ENCODE results near the gene ELF2.

DNA sequence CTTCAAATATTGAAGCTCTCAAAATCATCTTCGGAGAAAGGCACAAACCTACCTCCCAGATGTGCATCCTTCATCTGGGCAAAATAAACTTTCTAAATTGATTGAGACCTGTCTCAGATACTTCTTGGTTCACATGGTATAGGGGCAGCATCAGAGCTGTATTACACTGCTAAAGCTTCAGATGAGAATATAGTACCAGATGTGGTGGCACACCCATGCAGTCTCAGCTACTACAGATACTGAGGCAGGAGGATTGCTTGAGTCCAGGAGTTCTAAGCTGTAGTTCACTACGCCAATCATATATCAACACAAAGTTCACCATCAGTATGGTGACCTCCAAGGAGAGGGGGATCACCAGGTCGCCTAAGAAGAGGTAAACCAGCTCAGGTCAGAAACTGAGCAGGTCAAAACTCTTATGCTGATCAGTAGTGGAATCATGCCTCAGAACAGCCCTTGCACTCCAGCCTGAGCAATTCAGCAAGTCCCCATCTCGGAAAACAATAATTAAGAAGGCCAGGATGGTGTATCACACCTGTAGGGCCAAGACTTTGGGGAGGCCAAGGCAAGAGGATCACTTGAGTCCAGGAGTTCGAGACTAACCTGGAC lies 22.0 kb downstream of the ELF2 start:
- TF ChIP-seq, protein P1, sequence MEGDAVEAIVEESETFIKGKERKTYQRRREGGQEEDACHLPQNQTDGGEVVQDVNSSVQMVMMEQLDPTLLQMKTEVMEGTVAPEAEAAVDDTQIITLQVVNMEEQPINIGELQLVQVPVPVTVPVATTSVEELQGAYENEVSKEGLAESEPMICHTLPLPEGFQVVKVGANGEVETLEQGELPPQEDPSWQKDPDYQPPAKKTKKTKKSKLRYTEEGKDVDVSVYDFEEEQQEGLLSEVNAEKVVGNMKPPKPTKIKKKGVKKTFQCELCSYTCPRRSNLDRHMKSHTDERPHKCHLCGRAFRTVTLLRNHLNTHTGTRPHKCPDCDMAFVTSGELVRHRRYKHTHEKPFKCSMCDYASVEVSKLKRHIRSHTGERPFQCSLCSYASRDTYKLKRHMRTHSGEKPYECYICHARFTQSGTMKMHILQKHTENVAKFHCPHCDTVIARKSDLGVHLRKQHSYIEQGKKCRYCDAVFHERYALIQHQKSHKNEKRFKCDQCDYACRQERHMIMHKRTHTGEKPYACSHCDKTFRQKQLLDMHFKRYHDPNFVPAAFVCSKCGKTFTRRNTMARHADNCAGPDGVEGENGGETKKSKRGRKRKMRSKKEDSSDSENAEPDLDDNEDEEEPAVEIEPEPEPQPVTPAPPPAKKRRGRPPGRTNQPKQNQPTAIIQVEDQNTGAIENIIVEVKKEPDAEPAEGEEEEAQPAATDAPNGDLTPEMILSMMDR (IDR thresholded peaks at IDR 0.05; ENCODE audit: low read depth, low read length, poor library complexity, severe bottlenecking), result no peak
- TF ChIP-seq EZH2phosphoT487 (IDR thresholded peaks at IDR 0.05; ENCODE audit: borderline replicate concordance, low read length), result no peak
